Measurements from ENCODE around the gene MADD. TPM values are rescaled to one million over a fixed set of nuclear protein-coding genes. Genes with fewer than 3 reads are reported as not detected.

The MADD gene
- total RNA-seq, 1 donor from 2014 or later = 67.2 TPM

DNA sequence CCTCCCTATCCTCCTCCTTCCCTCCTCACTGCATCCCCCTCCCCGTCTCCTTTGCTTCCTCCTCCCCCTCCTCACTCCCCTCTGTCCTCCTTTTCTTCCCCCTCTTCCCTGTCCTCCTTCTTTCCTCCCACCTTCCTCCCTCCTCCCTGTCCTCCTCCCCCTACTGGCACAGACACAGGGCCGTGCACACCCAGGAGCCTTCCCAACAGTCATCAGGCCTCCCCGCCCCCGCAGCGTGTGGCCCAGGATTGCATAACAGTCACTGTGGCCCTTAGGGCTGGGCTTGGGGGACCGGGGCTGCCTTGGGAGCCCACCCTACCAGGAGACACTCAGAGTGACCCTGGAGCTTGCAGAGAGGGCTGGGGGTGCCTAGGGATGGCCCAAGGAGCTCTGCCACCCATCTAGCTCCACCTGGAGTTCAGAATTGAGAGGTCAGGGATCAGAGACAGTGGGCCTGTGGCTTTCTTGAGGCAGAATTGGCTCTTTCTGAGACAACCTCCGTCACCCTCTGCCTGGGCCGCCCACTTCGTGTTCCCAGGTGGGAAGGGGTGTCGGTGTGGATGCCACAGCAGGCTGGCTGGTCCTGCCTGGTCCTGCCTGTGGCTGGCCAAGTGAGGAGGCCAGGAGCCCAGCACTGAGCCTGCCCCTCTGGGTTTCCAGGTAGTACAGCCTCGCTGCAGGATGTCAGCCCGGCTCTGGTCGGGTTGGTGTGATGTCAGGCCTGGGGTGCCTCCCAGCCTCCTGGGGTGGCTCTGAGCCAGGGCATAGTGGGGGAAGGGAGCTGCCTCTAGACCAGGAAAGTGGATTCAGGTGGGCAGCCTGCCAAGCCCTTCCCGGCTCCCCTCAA is 106.8 kb downstream of the MADD start:
- Mint-ChIP-seq H3K27ac (ENCODE audit: unreplicated experiment) (no peak overlapping the region), H3K27me3 (ENCODE audit: unreplicated experiment) (no peaks in the 10 kb centered on the region), H3K4me3 (ENCODE audit: unreplicated experiment) (no peak overlapping the region), H3K9me3 (ENCODE audit: unreplicated experiment) (no peaks in the 10 kb centered on the region), H3K4me1 (ENCODE audit: unreplicated experiment) (no peaks in the 10 kb centered on the region), H3K36me3 (ENCODE audit: unreplicated experiment) (no peaks in the 10 kb centered on the region)
- TF ChIP-seq, protein P1, sequence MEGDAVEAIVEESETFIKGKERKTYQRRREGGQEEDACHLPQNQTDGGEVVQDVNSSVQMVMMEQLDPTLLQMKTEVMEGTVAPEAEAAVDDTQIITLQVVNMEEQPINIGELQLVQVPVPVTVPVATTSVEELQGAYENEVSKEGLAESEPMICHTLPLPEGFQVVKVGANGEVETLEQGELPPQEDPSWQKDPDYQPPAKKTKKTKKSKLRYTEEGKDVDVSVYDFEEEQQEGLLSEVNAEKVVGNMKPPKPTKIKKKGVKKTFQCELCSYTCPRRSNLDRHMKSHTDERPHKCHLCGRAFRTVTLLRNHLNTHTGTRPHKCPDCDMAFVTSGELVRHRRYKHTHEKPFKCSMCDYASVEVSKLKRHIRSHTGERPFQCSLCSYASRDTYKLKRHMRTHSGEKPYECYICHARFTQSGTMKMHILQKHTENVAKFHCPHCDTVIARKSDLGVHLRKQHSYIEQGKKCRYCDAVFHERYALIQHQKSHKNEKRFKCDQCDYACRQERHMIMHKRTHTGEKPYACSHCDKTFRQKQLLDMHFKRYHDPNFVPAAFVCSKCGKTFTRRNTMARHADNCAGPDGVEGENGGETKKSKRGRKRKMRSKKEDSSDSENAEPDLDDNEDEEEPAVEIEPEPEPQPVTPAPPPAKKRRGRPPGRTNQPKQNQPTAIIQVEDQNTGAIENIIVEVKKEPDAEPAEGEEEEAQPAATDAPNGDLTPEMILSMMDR (IDR thresholded peaks at IDR 0.05) = no peak
- peak; percentile 76 for DNase-seq (ENCODE audit: extremely low spot score, unreplicated experiment)

DNA sequence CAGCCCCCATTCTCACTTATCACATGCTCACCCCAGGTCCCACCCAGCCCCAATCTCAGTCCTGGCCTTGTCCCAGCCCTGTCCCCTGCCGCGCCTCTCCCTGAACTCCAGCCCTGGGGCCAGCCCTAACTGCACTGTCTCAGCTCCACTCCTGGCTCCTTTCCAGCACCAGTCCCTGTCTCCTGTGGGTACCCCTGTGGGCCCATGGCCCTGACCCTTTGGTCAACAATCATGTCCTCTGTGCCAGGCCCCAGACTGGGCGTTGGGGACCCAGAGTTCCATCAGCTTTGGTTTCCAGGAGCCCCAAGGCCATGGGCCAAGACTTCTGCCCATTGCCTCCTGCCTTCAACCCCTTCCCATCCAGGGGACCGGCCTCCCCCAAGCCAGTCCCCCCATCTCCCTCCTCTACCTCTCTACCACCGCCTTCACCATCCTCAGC is 107.7 kb downstream of the MADD start:
- H3K27ac Mint-ChIP-seq (ENCODE audit: unreplicated experiment) = no peak overlapping the region
- H3K4me3 Mint-ChIP-seq (ENCODE audit: unreplicated experiment) = no peak overlapping the region

DNA sequence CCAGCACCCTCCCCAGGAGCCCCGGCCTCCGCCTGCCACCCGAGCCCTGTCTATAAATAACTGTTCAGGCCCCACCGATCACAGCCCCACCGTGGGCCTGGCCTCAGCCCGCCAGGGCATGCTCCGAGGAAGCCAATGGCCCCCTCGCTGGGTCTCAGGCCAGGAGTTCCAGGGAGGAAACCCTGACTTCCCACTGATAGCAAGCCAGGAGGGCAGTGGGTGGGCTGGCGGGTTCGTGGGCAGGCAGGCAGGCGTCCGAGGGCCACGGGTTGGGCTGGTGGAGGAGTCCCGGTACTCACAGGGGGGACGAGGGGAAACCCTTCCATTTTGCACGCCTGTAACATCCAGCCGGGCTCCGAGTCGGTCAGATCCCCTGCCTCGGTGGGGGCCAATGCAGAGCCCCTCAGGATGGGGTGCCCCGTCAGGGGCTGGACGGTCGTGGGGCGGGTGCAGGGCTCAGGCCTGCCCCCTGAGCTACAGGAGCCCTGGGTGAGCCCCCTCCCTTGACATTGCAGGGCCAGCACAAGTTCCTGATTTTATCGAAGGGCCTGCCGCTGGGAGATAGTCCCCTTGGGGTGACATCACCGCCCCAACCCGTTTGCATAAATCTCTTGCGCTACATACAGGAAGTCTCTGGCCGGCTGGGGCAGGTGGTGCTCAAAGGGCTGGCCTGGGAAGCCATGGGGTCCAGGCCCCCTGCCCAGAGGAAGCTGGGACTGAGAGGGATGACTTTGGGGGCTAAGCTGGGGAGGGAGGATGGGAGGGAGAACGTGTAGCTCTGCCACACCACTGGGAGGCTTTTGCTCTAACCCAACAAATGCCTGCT is 108.3 kb downstream of the MADD start, which contains the start of gene SPI1:
TSS of gene SPI1 (minus strand) at position 538 of the 826 bp plus-strand sequence. CDS start at position 344, 194 bp downstream.
- H3K27me3 Mint-ChIP-seq (ENCODE audit: unreplicated experiment) = no peaks in the 10 kb centered on the region
- H3K4me1 Mint-ChIP-seq (ENCODE audit: unreplicated experiment) = no peaks in the 10 kb centered on the region
- no peaks in the 10 kb centered on the region for H3K36me3 Mint-ChIP-seq (ENCODE audit: unreplicated experiment)
- H3K9me3 Mint-ChIP-seq (ENCODE audit: unreplicated experiment) = no peaks in the 10 kb centered on the region
- DNase-seq (ENCODE audit: extremely low spot score, unreplicated experiment) = no peak
- TF ChIP-seq, protein P1 (IDR thresholded peaks at IDR 0.05) = no peak
- H3K27ac Mint-ChIP-seq (ENCODE audit: unreplicated experiment) = no peak within 1 kb of the TSS
- H3K4me3 Mint-ChIP-seq (ENCODE audit: unreplicated experiment) = no peak within 1 kb of the TSS

More for the DNA sequence above, 107.7 kb downstream of the MADD start:
- no peaks in the 10 kb centered on the region for H3K27me3 Mint-ChIP-seq (ENCODE audit: unreplicated experiment)
- TF ChIP-seq, protein P1 (IDR thresholded peaks at IDR 0.05) = no peak
- H3K9me3 Mint-ChIP-seq (ENCODE audit: unreplicated experiment) = no peaks in the 10 kb centered on the region
- DNase-seq (ENCODE audit: extremely low spot score, unreplicated experiment) = peak; percentile 80
- H3K4me1 Mint-ChIP-seq (ENCODE audit: unreplicated experiment) = no peaks in the 10 kb centered on the region
- no peaks in the 10 kb centered on the region for H3K36me3 Mint-ChIP-seq (ENCODE audit: unreplicated experiment)

DNA sequence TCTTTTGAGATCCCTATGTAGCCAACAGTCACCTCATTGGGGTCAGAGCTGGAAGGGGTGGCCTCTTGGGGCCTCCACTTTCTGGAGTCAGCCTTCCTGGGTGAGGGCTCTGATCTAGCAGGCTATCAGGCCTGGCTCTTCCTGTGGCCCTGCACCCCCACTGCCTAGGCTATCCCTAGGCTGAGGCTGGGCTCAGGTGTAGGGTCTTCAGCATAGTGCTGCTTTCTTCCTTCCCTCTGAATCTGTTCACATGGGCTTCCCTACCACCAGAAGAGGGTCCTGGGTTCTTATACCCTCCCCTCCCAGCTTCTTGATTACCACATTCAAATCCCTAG is 108.9 kb downstream of the MADD start:
- Mint-ChIP-seq H3K4me3 (ENCODE audit: unreplicated experiment) (no peak overlapping the region), H3K36me3 (ENCODE audit: unreplicated experiment) (no peaks in the 10 kb centered on the region), H3K9me3 (ENCODE audit: unreplicated experiment) (no peaks in the 10 kb centered on the region), H3K27me3 (ENCODE audit: unreplicated experiment) (no peaks in the 10 kb centered on the region), H3K4me1 (ENCODE audit: unreplicated experiment) (no peaks in the 10 kb centered on the region), H3K27ac (ENCODE audit: unreplicated experiment) (no peak overlapping the region)
- TF ChIP-seq, protein P1 (IDR thresholded peaks at IDR 0.05) = no peak
- no peak for DNase-seq (ENCODE audit: extremely low spot score, unreplicated experiment)

GRCh38 chr11:47379317-47379716 is 109.4 kb downstream of the MADD start:
- TF ChIP-seq, protein P1 (IDR thresholded peaks at IDR 0.05) = no peak
- no peak overlapping the region for H3K4me3 Mint-ChIP-seq (ENCODE audit: unreplicated experiment)
- no peaks in the 10 kb centered on the region for H3K4me1 Mint-ChIP-seq (ENCODE audit: unreplicated experiment)
- H3K36me3 Mint-ChIP-seq (ENCODE audit: unreplicated experiment) = no peaks in the 10 kb centered on the region
- H3K27ac Mint-ChIP-seq (ENCODE audit: unreplicated experiment) = no peak overlapping the region
- H3K9me3 Mint-ChIP-seq (ENCODE audit: unreplicated experiment) = no peaks in the 10 kb centered on the region
- H3K27me3 Mint-ChIP-seq (ENCODE audit: unreplicated experiment) = no peaks in the 10 kb centered on the region
- no peak for DNase-seq (ENCODE audit: extremely low spot score, unreplicated experiment)
